ENCODE measurements around the gene ZG16.
"Not testable (repeated sequence)": the region's sequence is repeated elsewhere in the genome, so short reads cannot be mapped to it uniquely, and the experiment has no call there.

ZG16 gene

GRCh38 chr16:29777576-29778350 lies at the start of gene ZG16:
TSS of gene ZG16 (plus strand) at chr16:29778256. CDS start at chr16:29779267, 1,011 bp downstream.
- no peak for DNase-seq (ENCODE audit: low read depth in 2 of 2)

GRCh38 chr16:29729116-29729521 lies 48.9 kb upstream of the ZG16 start:
- DNase-seq (ENCODE audit: low read depth in 2 of 2), result no peak

GRCh38 chr16:29730649-29731048 lies 47.4 kb upstream of the ZG16 start:
- no peak for DNase-seq (ENCODE audit: low read depth in 2 of 2)

GRCh38 chr16:29731768-29732601 lies 46.1 kb upstream of the ZG16 start:
- not testable (repeated sequence) for DNase-seq (ENCODE audit: low read depth in 2 of 2)

- DNase-seq (ENCODE audit: low read depth in 2 of 2), result no peak
These were observed 43.3 kb upstream of the ZG16 start for GRCh38 chr16:29734786-29735185.

GRCh38 chr16:29736112-29736511 lies 41.9 kb upstream of the ZG16 start:
- no peak for DNase-seq (ENCODE audit: low read depth in 2 of 2)

- DNase-seq (ENCODE audit: low read depth in 2 of 2), result no peak
These were observed 41.3 kb upstream of the ZG16 start for GRCh38 chr16:29736764-29737163.

GRCh38 chr16:29737713-29738112 lies 40.3 kb upstream of the ZG16 start:
- DNase-seq (ENCODE audit: low read depth in 2 of 2), result no peak

GRCh38 chr16:29738514-29738913 lies 39.5 kb upstream of the ZG16 start:
- DNase-seq (ENCODE audit: low read depth in 2 of 2), result no peak

GRCh38 chr16:29739927-29740629 lies 38.0 kb upstream of the ZG16 start:
- not testable (repeated sequence) for DNase-seq (ENCODE audit: low read depth in 2 of 2)

- not testable (repeated sequence) for DNase-seq (ENCODE audit: low read depth in 2 of 2)
These were observed 37.4 kb upstream of the ZG16 start for GRCh38 chr16:29740630-29741015.

- no peak for DNase-seq (ENCODE audit: low read depth in 2 of 2)
These were observed 35.3 kb upstream of the ZG16 start for GRCh38 chr16:29742683-29743275.

GRCh38 chr16:29743475-29743826 lies 34.6 kb upstream of the ZG16 start:
- DNase-seq (ENCODE audit: low read depth in 2 of 2), result no peak

GRCh38 chr16:29743827-29744531 lies 34.1 kb upstream of the ZG16 start:
- DNase-seq (ENCODE audit: low read depth in 2 of 2), result no peak

GRCh38 chr16:29744541-29745101 lies 33.4 kb upstream of the ZG16 start:
- DNase-seq (ENCODE audit: low read depth in 2 of 2), result no peak

- DNase-seq (ENCODE audit: low read depth in 2 of 2), result no peak
These were observed 32.8 kb upstream of the ZG16 start for GRCh38 chr16:29745121-29745852.

- peak; percentile 82 to 88 for DNase-seq (ENCODE audit: low read depth in 2 of 2)
These were observed 32.2 kb upstream of the ZG16 start, which contains the start of gene C16orf54 for GRCh38 chr16:29745853-29746345. TSS of gene C16orf54 (minus strand) at chr16:29745990. CDS start at chr16:29744951, 1,039 bp downstream.

GRCh38 chr16:29746518-29746917 lies 31.5 kb upstream of the ZG16 start:
- not testable (repeated sequence) for DNase-seq (ENCODE audit: low read depth in 2 of 2)

GRCh38 chr16:29747947-29748759 lies 29.9 kb upstream of the ZG16 start:
- no peak for DNase-seq (ENCODE audit: low read depth in 2 of 2)

Measured in stimulated activated CD8-positive, alpha-beta memory T cell treated with anti-CD3 and anti-CD28 coated beads, Interleukin-7, amount 100 ng/mL, for 1 hour (primary cell).